H1 (cell line): Measurements from ENCODE around the gene SLC30A10. TPM values are rescaled to one million over a fixed set of nuclear protein-coding genes. Genes with fewer than 3 reads are reported as not detected.

Experiments used
- CTCF ChIA-PET: fragments of 300-600 bp; sonication (Branson Sonifier 250); formaldehyde crosslinking; loops from one replicate; lab custom pipeline; 2021; ENCODE audit not compliant: partially characterized antibody; lab: Charles Lee
- POLR2A ChIA-PET: fragments of 300-600 bp; sonication (Branson Sonifier 250); formaldehyde crosslinking; loops from one replicate; lab custom pipeline; 2021; ENCODE audit warnings: inconsistent platforms; ENCODE audit not compliant: partially characterized antibody; lab: Charles Lee
- DNase-seq, 2 experiments: peaks; one replicate each; pipeline versions ENCODE4 v3.0.0 to v3.0.0-alpha.2; 2010 to 2022; ENCODE audit warnings: low spot score in 2 of 2, low read depth in 1 of 2, mixed read lengths in 1 of 2
- FAIRE-seq: peaks from 2 replicates; lab custom pipeline; 2011; peaks lifted over from hg19 to GRCh38; lab: Jason Lieb, UNC
- H2AFZ ChIP-seq: 2 replicates; pipeline ENCODE4 v1.8.1; 2012; ENCODE audit warnings: low read length, inconsistent platforms
- H2AK5ac ChIP-seq: 2 replicates; pipeline ENCODE4 v1.6.1; 2013; ENCODE audit warnings: low read depth, low read length
- H2BK120ac ChIP-seq: replicated peaks from 2 replicates; pipeline ENCODE3; 2013; ENCODE audit warnings: low read depth, low read length, inconsistent platforms
- H2BK12ac ChIP-seq: 2 replicates; pipeline ENCODE4 v1.6.1; 2013; ENCODE audit warnings: low read depth, low read length
- H2BK15ac ChIP-seq: 2 replicates; pipeline ENCODE4 v1.6.1; 2013; ENCODE audit warnings: low read length
- H2BK20ac ChIP-seq: 2 replicates; pipeline ENCODE4 v1.6.1; 2013; ENCODE audit warnings: low read length
- H2BK5ac ChIP-seq: 2 replicates; pipeline ENCODE4 v1.6.1; 2013; ENCODE audit warnings: low read depth, low read length
- H3K14ac ChIP-seq: 2 replicates; pipeline ENCODE4 v1.6.1; 2013; ENCODE audit warnings: inconsistent platforms; ENCODE audit not compliant: insufficient read length
- H3K18ac ChIP-seq: 2 replicates; pipeline ENCODE4 v1.6.1; 2013; ENCODE audit warnings: low read length; ENCODE audit errors: extremely low read depth
- H3K23ac ChIP-seq: 2 replicates; pipeline ENCODE4 v1.6.1; 2013; ENCODE audit warnings: inconsistent platforms; ENCODE audit not compliant: insufficient read length
- H3K23me2 ChIP-seq: 2 replicates; pipeline ENCODE4 v1.6.1; 2013; ENCODE audit warnings: low read depth, low read length
- H3K27ac ChIP-seq: 2 replicates; pipeline ENCODE4 v1.6.1; 2011; ENCODE audit warnings: low read depth, low read length, inconsistent platforms
- H3K27me3 ChIP-seq, 4 experiments: replicated peaks in 1 of 4; 1 replicate in 1 of 4; 2 replicates in 3 of 4; pipeline versions ENCODE4 v1.6.1 to v1.8.1; 2011 to 2013; ENCODE audit warnings: low read length in 3 of 4, mild to moderate bottlenecking in 3 of 4, inconsistent platforms in 2 of 4, mixed read lengths in 2 of 4, moderate library complexity in 1 of 4; ENCODE audit not compliant: control insufficient read depth in 3 of 4, insufficient read depth in 3 of 4; ENCODE audit errors: extremely low read depth in 1 of 4
- H3K36me3 ChIP-seq, 4 experiments: 2 replicates each; pipeline versions ENCODE4 v1.6.1 to v1.8.1; 2011 to 2013; ENCODE audit warnings: mild to moderate bottlenecking in 4 of 4, low read length in 3 of 4, moderate library complexity in 2 of 4, control low read depth in 1 of 4, inconsistent platforms in 1 of 4; ENCODE audit not compliant: insufficient read depth in 4 of 4, control insufficient read depth in 2 of 4
- H3K4ac ChIP-seq: replicated peaks from 2 replicates; pipeline ENCODE3; 2013; ENCODE audit warnings: low read length, low read depth, mixed read lengths, inconsistent platforms; ENCODE audit not compliant: insufficient read length
- H3K4me1 ChIP-seq, 4 experiments: replicated peaks in 1 of 4; 1 replicate in 1 of 4; 2 replicates in 3 of 4; pipeline versions ENCODE4 v1.6.1 to v1.8.1; 2011 to 2013; ENCODE audit warnings: low read length in 3 of 4, inconsistent platforms in 2 of 4, mixed read lengths in 1 of 4; ENCODE audit not compliant: insufficient read depth in 4 of 4, control insufficient read depth in 3 of 4
- H3K4me2 ChIP-seq, 2 experiments: 2 replicates each; pipeline versions ENCODE4 v1.6.1 to v1.8.1; 2011 to 2013; ENCODE audit warnings: low read depth in 2 of 2, low read length in 2 of 2, control low read depth in 1 of 2, inconsistent platforms in 1 of 2, mild to moderate bottlenecking in 1 of 2; ENCODE audit not compliant: insufficient read depth in 1 of 2
- H3K4me3 ChIP-seq, 4 experiments: fragments of 200-600, 300-600 bp in 1 of 4; sonication (generic), shearing (Covaris generic), sonication (Bioruptor Twin) in 1 of 4; 2 replicates each; pipeline versions ENCODE4 v1.5.1 to v1.8.1; 2011 to 2016; ENCODE audit warnings: low read length in 4 of 4, low read depth in 3 of 4, control low read depth in 2 of 4, inconsistent platforms in 2 of 4, mild to moderate bottlenecking in 2 of 4, mixed read lengths in 1 of 4, moderate library complexity in 1 of 4; ENCODE audit not compliant: insufficient read depth in 2 of 4; ENCODE audit errors: extremely low read depth in 1 of 4
- H3K56ac ChIP-seq: replicated peaks from 2 replicates; pipeline ENCODE3; 2013; ENCODE audit warnings: low read depth, mild to moderate bottlenecking, mixed read lengths, low read length, inconsistent platforms; ENCODE audit not compliant: insufficient read length
- H3K79me1 ChIP-seq: 2 replicates; pipeline ENCODE4 v1.6.1; 2013; ENCODE audit warnings: low read depth, low read length, control low read depth
- H3K79me2 ChIP-seq, 2 experiments: 2 replicates each; pipeline versions ENCODE4 v1.6.1 to v1.8.1; 2012 to 2013; ENCODE audit warnings: low read length in 2 of 2, mild to moderate bottlenecking in 2 of 2, inconsistent platforms in 1 of 2; ENCODE audit not compliant: insufficient read depth in 2 of 2, control insufficient read depth in 1 of 2
- H3K9ac ChIP-seq, 4 experiments: replicated peaks in 1 of 4; 1 replicate in 1 of 4; 2 replicates in 3 of 4; pipeline versions ENCODE4 v1.6.1 to v1.8.1; 2011 to 2013; ENCODE audit warnings: low read depth in 3 of 4, low read length in 3 of 4, control low read depth in 2 of 4, mild to moderate bottlenecking in 2 of 4, moderate library complexity in 2 of 4, inconsistent platforms in 1 of 4; ENCODE audit errors: extremely low read depth in 1 of 4
- H3K9me3 ChIP-seq, 2 experiments: 2 replicates each; pipeline versions ENCODE4 v1.6.1 to v1.8.1; 2012 to 2013; ENCODE audit warnings: mild to moderate bottlenecking in 2 of 2, moderate library complexity in 2 of 2, control low read depth in 1 of 2, inconsistent platforms in 1 of 2, low read depth in 1 of 2, low read length in 1 of 2, mixed read lengths in 1 of 2; ENCODE audit not compliant: insufficient read depth in 2 of 2
- H4K20me1 ChIP-seq, 2 experiments: replicated peaks in 1 of 2; 2 replicates each; pipeline versions ENCODE3 to v1.8.1; 2011 to 2013; ENCODE audit warnings: inconsistent platforms in 2 of 2, low read length in 2 of 2, mild to moderate bottlenecking in 1 of 2; ENCODE audit not compliant: insufficient read depth in 2 of 2, control insufficient read depth in 1 of 2
- H4K5ac ChIP-seq: 2 replicates; pipeline ENCODE4 v1.6.1; 2013; ENCODE audit warnings: low read length, low read depth, mixed read lengths, inconsistent platforms; ENCODE audit not compliant: insufficient read length
- H4K8ac ChIP-seq: 2 replicates; pipeline ENCODE4 v1.8.0; 2013; ENCODE audit warnings: mild to moderate bottlenecking, moderate library complexity, low read length, inconsistent platforms; ENCODE audit not compliant: insufficient read depth; ENCODE audit errors: extremely low read depth
- H4K91ac ChIP-seq: replicated peaks from 2 replicates; pipeline ENCODE3; 2013; ENCODE audit warnings: low read length, mixed read lengths, inconsistent platforms; ENCODE audit not compliant: insufficient read length
- GTF2F1 ChIP-seq: IDR thresholded peaks from 2 replicates; pipeline ENCODE4 v1.6.1; 2012; ENCODE audit warnings: low read depth, low read length, improper control_type of control experiment, borderline replicate concordance
- SIRT6 ChIP-seq: IDR thresholded peaks from one replicate; pipeline ENCODE4 v1.7.1; 2012; ENCODE audit warnings: low read length, inconsistent platforms
- TAF7 ChIP-seq: optimal IDR thresholded peaks from 2 replicates; pipeline ENCODE3; 2011; ENCODE audit warnings: low read depth, mild to moderate bottlenecking, inconsistent platforms, low read length, moderate library complexity, borderline replicate concordance
- WGBS, 2 experiments: shearing (Covaris generic) in 1 of 2; methylation state at CpG; one replicate each; pipeline versions ENCODE4 v1.1.6 to v1.1.7; 2013 to 2015; ENCODE audit warnings: low lambda C conversion rate in 2 of 2, mixed read lengths in 2 of 2, inconsistent platforms in 1 of 2, low coverage in 1 of 2, missing lambda C conversion rate in 1 of 2; ENCODE audit not compliant: insufficient replicate concordance in 2 of 2, insufficient coverage in 1 of 2, insufficient read length in 1 of 2; ENCODE audit errors: extremely low coverage in 1 of 2, missing lambda C conversion rate in 1 of 2; 5-methylcytosine and 5-hydroxymethylcytosine counted together
- polyA plus RNA-seq, 7 experiments: library from polyadenylated mRNA; depleted of rRNA in 3 of 7; stranded (reverse) in 5 of 7; unstranded in 2 of 7; fragments of >200 nt in 5 of 7; fragments of 200-250 nt in 2 of 7; gene quantifications; 1 replicate in 5 of 7; 2 replicates in 1 of 7; 4 replicates in 1 of 7; pipeline versions ENCODE4 v1.2.1 to v1.2.3, GENCODE V29; 2011 to 2013; ENCODE audit warnings: missing spikeins in 2 of 7, mixed read lengths in 2 of 7
- total RNA-seq: library from RNA; stranded (reverse); fragmentation: NEBNext Ultra II Directional; extraction: Animal tissue kit (Norgen Biotek cat#: 25700); gene quantifications from 2 replicates; pipeline ENCODE4 v1.2.1, GENCODE V29; 2021

Gene SLC30A10
- total and polyA plus RNA-seq, 2 of the 8 experiments (the other 6 are each of a cell fraction or from before 2014, with no cell fraction given): 0.23 to 0.61 TPM

- Histone ChIP-seq H3K27me3 (no peaks in the 10 kb centered on the region), H3K4me2 (no peak overlapping the region), H2BK120ac (no peak overlapping the region), H3K4me1 (no peaks in the 10 kb centered on the region), H4K5ac (no peak overlapping the region), H3K23ac (no peak overlapping the region), H3K18ac (no peak overlapping the region), H2BK15ac (no peak overlapping the region), H3K36me3 (no peaks in the 10 kb centered on the region), H3K4ac (no peak overlapping the region), H3K9me3 (no peaks in the 10 kb centered on the region), H3K79me1 (no peaks in the 10 kb centered on the region), H2AFZ (no peak overlapping the region), H3K14ac (no peak overlapping the region), H2BK20ac (no peak overlapping the region), H3K79me2 (no peaks in the 10 kb centered on the region), H4K91ac (no peak overlapping the region), H2AK5ac (no peak overlapping the region), H3K4me3 (no peak overlapping the region), H3K27ac (no peak overlapping the region), H3K23me2 (no peaks in the 10 kb centered on the region), H4K20me1 (no peaks in the 10 kb centered on the region), H3K56ac (no peak overlapping the region), H3K9ac (no peak overlapping the region), H4K8ac (no peak overlapping the region), H2BK5ac (no peak overlapping the region), H2BK12ac (no peak overlapping the region)
- ChIA-PET CTCF (interaction anchor here (0.6 to 1.4 kb wide), 3 partner anchors 17 to 795 kb away, joined by 3 to 4 read pairs (median 3); no protein-coding TSS in a partner anchor), POLR2A (no interaction called here)
- DNase-seq (no peak), FAIRE-seq (no peak)
- WGBS, 2 experiments: 87% methylated on average over 2 of the region's 2 CpGs; no CpG with 5 or more reads in 1 of the 2 experiments
- TF ChIP-seq SIRT6 (no peak), TAF7 (no peak), GTF2F1 (no peak)
These were observed 10.3 kb upstream of the SLC30A10 start for GRCh38 chr1:219938706-219939105.
